HEK293 (cell line): ENCODE data around the gene LPAR6.

ENCODE experiments used
- CTCF ChIA-PET: fragments of 350-600 bp; formaldehyde crosslinking; extraction: SDS; loops from one replicate; lab custom pipeline; 2021; ENCODE audit warnings: antibody characterized with exemption; lab: Yijun Ruan, JAX
- POLR2A ChIA-PET: fragments of 300-600 bp; formaldehyde crosslinking; extraction: SDS; loops from one replicate; lab custom pipeline; 2020; ENCODE audit warnings: antibody characterized with exemption, inconsistent platforms; lab: Yijun Ruan, JAX
- H3K27ac ChIP-seq: fragments of 200-500 bp; sonication (Bioruptor generic); 2 replicates; pipeline ENCODE4 v1.5.1; 2014; ENCODE audit warnings: low read depth, low read length, control low read depth, inconsistent platforms; ENCODE audit errors: extremely low read depth
- H3K36me3 ChIP-seq, 2 experiments: fragments of 200-500 bp in 1 of 2; sonication (Bioruptor generic) in 1 of 2; 1 replicate in 1 of 2; 2 replicates in 1 of 2; pipeline ENCODE4 v1.5.1; 2014 to 2017; ENCODE audit warnings: inconsistent platforms in 2 of 2, low read length in 2 of 2; ENCODE audit not compliant: control insufficient read depth in 2 of 2, insufficient read depth in 1 of 2
- H3K4me1 ChIP-seq: fragments of 200-500 bp; sonication (Bioruptor generic); 2 replicates; pipeline ENCODE4 v1.5.1; 2014; ENCODE audit warnings: mild to moderate bottlenecking, low read length, inconsistent platforms; ENCODE audit not compliant: control insufficient read depth, insufficient read depth
- H3K4me3 ChIP-seq: 2 replicates; pipeline ENCODE4 v1.5.1; 2011; ENCODE audit warnings: low read depth, mild to moderate bottlenecking, control low read depth, low read length, moderate library complexity
- H3K9me3 ChIP-seq: fragments of 200-500 bp; sonication (Bioruptor generic); 2 replicates; pipeline ENCODE4 v1.5.1; 2014; ENCODE audit warnings: low read depth, low read length, inconsistent platforms; ENCODE audit not compliant: control insufficient read depth, insufficient read depth
- BCL11B ChIP-seq: fragments of 450-650 bp; formaldehyde crosslinking; IDR thresholded peaks from 2 replicates; pipeline ENCODE4 v1.5.1; 2016; ENCODE audit warnings: low read depth, missing biosample characterization, missing genetic modification characterization
- BCL6B ChIP-seq: fragments of 450-650 bp; formaldehyde crosslinking; IDR thresholded peaks from 2 replicates; pipeline ENCODE4 v1.5.1; 2017; ENCODE audit warnings: missing biosample characterization, missing genetic modification characterization
- ELK4 ChIP-seq: IDR thresholded peaks from 2 replicates; pipeline ENCODE4 v1.6.1; 2011; ENCODE audit warnings: mild to moderate bottlenecking, low read depth, low read length, borderline replicate concordance
- GFI1B ChIP-seq: fragments of 450-650 bp; formaldehyde crosslinking; IDR thresholded peaks from 2 replicates; pipeline ENCODE4 v1.5.1; 2016; ENCODE audit warnings: missing biosample characterization, missing genetic modification characterization
- GLIS1 ChIP-seq: fragments of 450-650 bp; formaldehyde crosslinking; IDR thresholded peaks from 2 replicates; pipeline ENCODE4 v1.5.1; 2016; ENCODE audit warnings: missing biosample characterization, missing genetic modification characterization
- KLF1 ChIP-seq: fragments of 450-650 bp; formaldehyde crosslinking; IDR thresholded peaks from 2 replicates; pipeline ENCODE4 v1.5.1; 2016; ENCODE audit warnings: missing biosample characterization, missing genetic modification characterization
- OSR2 ChIP-seq: fragments of 450-650 bp; formaldehyde crosslinking; IDR thresholded peaks from 2 replicates; pipeline ENCODE4 v1.5.1; 2016; ENCODE audit warnings: missing biosample characterization, missing genetic modification characterization
- ZBTB26 ChIP-seq: fragments of 450-650 bp; formaldehyde crosslinking; optimal IDR thresholded peaks from 2 replicates; pipeline ENCODE3; 2016; ENCODE audit warnings: missing biosample characterization, mild to moderate bottlenecking, missing genetic modification characterization
- ZBTB7A ChIP-seq: fragments of 450-650 bp; formaldehyde crosslinking; IDR thresholded peaks from 2 replicates; pipeline ENCODE4 v1.5.1; 2016; ENCODE audit warnings: low read depth, missing biosample characterization, missing genetic modification characterization
- ZFHX2 ChIP-seq: fragments of 450-650 bp; formaldehyde crosslinking; conservative IDR thresholded peaks from 2 replicates; pipeline ENCODE4 v1.5.1; 2016; ENCODE audit warnings: missing biosample characterization, missing genetic modification characterization
- ZFP41 ChIP-seq: fragments of 450-650 bp; formaldehyde crosslinking; IDR thresholded peaks from 2 replicates; pipeline ENCODE4 v1.5.1; 2016; ENCODE audit warnings: missing biosample characterization, missing genetic modification characterization, borderline replicate concordance
- ZNF133 ChIP-seq: fragments of 450-650 bp; formaldehyde crosslinking; IDR thresholded peaks from 2 replicates; pipeline ENCODE4 v1.5.1; 2016; ENCODE audit warnings: missing biosample characterization, missing genetic modification characterization
- ZNF155 ChIP-seq: fragments of 450-650 bp; formaldehyde crosslinking; IDR thresholded peaks from 2 replicates; pipeline ENCODE4 v1.5.1; 2016; ENCODE audit warnings: missing biosample characterization, missing genetic modification characterization
- ZNF2 ChIP-seq: fragments of 450-650 bp; formaldehyde crosslinking; IDR thresholded peaks from 2 replicates; pipeline ENCODE4 v1.5.1; 2016; ENCODE audit warnings: missing biosample characterization, missing genetic modification characterization
- ZNF202 ChIP-seq: fragments of 450-650 bp; formaldehyde crosslinking; IDR thresholded peaks from 2 replicates; pipeline ENCODE4 v1.5.1; 2016; ENCODE audit warnings: missing biosample characterization, missing genetic modification characterization, borderline replicate concordance
- ZNF280D ChIP-seq: fragments of 450-650 bp; formaldehyde crosslinking; IDR thresholded peaks from 2 replicates; pipeline ENCODE4 v1.5.1; 2016; ENCODE audit warnings: missing biosample characterization, missing genetic modification characterization
- ZNF341 ChIP-seq: fragments of 450-650 bp; formaldehyde crosslinking; IDR thresholded peaks from 2 replicates; pipeline ENCODE4; 2016; ENCODE audit warnings: low read depth, missing biosample characterization, missing genetic modification characterization
- ZNF404 ChIP-seq: fragments of 450-650 bp; formaldehyde crosslinking; IDR thresholded peaks from 2 replicates; pipeline ENCODE4 v1.5.1; 2017; ENCODE audit warnings: missing biosample characterization, missing genetic modification characterization
- ZNF473 ChIP-seq: fragments of 450-650 bp; formaldehyde crosslinking; IDR thresholded peaks from 2 replicates; pipeline ENCODE4 v1.5.1; 2017; ENCODE audit warnings: missing biosample characterization, missing genetic modification characterization
- ZNF513 ChIP-seq: fragments of 450-650 bp; IDR thresholded peaks from 2 replicates; pipeline ENCODE4 v1.5.1; 2018; ENCODE audit warnings: missing biosample characterization, missing genetic modification characterization
- ZNF548 ChIP-seq: fragments of 450-650 bp; formaldehyde crosslinking; IDR thresholded peaks from 2 replicates; pipeline ENCODE4 v1.5.1; 2016; ENCODE audit warnings: missing biosample characterization, missing genetic modification characterization
- ZNF560 ChIP-seq: fragments of 450-650 bp; formaldehyde crosslinking; IDR thresholded peaks from 2 replicates; pipeline ENCODE4 v1.5.1; 2017; ENCODE audit warnings: missing biosample characterization, missing genetic modification characterization, borderline replicate concordance
- ZNF596 ChIP-seq: fragments of 450-650 bp; IDR thresholded peaks from 2 replicates; pipeline ENCODE4 v1.5.0; 2018; ENCODE audit warnings: missing biosample characterization, mild to moderate bottlenecking, missing genetic modification characterization, moderate library complexity
- ZNF626 ChIP-seq: fragments of 450-650 bp; sonication (Bioruptor Pico); formaldehyde crosslinking; IDR thresholded peaks from 2 replicates; pipeline ENCODE4 v1.5.1; 2018; ENCODE audit warnings: missing biosample characterization, missing genetic modification characterization, inconsistent platforms
- ZNF704 ChIP-seq: fragments of 450-650 bp; formaldehyde crosslinking; IDR thresholded peaks from 2 replicates; pipeline ENCODE4 v1.5.1; 2016; ENCODE audit warnings: missing biosample characterization, missing genetic modification characterization
- ZXDB ChIP-seq: fragments of 450-650 bp; formaldehyde crosslinking; IDR thresholded peaks from 2 replicates; pipeline ENCODE4 v1.5.1; 2016; ENCODE audit warnings: missing biosample characterization, missing genetic modification characterization

LPAR6 gene

GRCh38 chr13:48393030-48393697 lies 19.7 kb downstream of the LPAR6 start:
- TF ChIP-seq OSR2 (tag by site-specific recombination) (no peak), ZBTB26 (tag by site-specific recombination) (no peak), ZNF2 (tag by site-specific recombination) (no peak), ZFHX2 (tag by site-specific recombination) (no peak), ZFP41 (no peak), BCL11B (tag by site-specific recombination) (no peak), ZNF133 (tag by site-specific recombination) (no peak), ZBTB7A (no peak), BCL6B (tag by site-specific recombination) (no peak), KLF1 (no peak), ZNF155 (tag by site-specific recombination) (no peak), ZNF473 (no peak), ZNF341 (tag by site-specific recombination) (no peak), ZNF513 (tag by site-specific recombination) (no peak), ZNF548 (tag by site-specific recombination) (no peak), GFI1B (tag by site-specific recombination) (no peak), GLIS1 (tag by site-specific recombination) (no peak)
- no peak overlapping the region for H3K27ac ChIP-seq
- H3K36me3 ChIP-seq: peaks cover 0 to 7% of the 10 kb centered on the region in 2 experiments; a peak in 2 of 3 replicates
- POLR2A ChIA-PET: no interaction called here
- H3K9me3 ChIP-seq: no peaks in the 10 kb centered on the region
- CTCF ChIA-PET: no interaction called here
- H3K4me3 ChIP-seq: no peak overlapping the region
- H3K4me1 ChIP-seq: no peaks in the 10 kb centered on the region

- POLR2A ChIA-PET: no interaction called here
- peaks cover 0 to 7% of the 10 kb centered on the region in 2 experiments; a peak in 2 of 3 replicates for H3K36me3 ChIP-seq
- CTCF ChIA-PET: no interaction called here
- TF ChIP-seq ZNF280D (tag by site-specific recombination) (no peak), ZNF341 (tag by site-specific recombination) (no peak), ZXDB (no peak), ZNF560 (tag by site-specific recombination) (no peak), ZNF596 (tag by site-specific recombination) (no peak), ELK4 (no peak), ZNF626 (tag by site-specific recombination) (no peak), ZNF704 (tag by site-specific recombination) (no peak), ZNF202 (tag by site-specific recombination) (no peak), ZNF404 (tag by site-specific recombination) (no peak)
Observed at GRCh38 chr13:48391257-48391656, 21.7 kb downstream of the LPAR6 start.

More at GRCh38 chr13:48391257-48391656, 21.7 kb downstream of the LPAR6 start:
- Histone ChIP-seq H3K27ac (no peak overlapping the region), H3K4me1 (no peaks in the 10 kb centered on the region), H3K4me3 (no peak overlapping the region), H3K9me3 (no peaks in the 10 kb centered on the region)
